AG09309 (cell line): ENCODE measurements around the gene LRRK2.
"Not testable (repeated sequence)": the region's sequence is repeated elsewhere in the genome, so short reads cannot be mapped to it uniquely, and the experiment has no call there.

Experiments used
- DNase-seq: peaks from one replicate; pipeline ENCODE4 v3.0.0-alpha.2; 2010; ENCODE audit warnings: low read depth
- H3K4me3 ChIP-seq: 2 replicates; pipeline ENCODE4 v1.5.1; 2011; ENCODE audit warnings: mild to moderate bottlenecking, low read depth, low read length, moderate library complexity; ENCODE audit not compliant: control insufficient read depth
- TF ChIP-seq, protein P1 (sequence below): IDR thresholded peaks from 2 replicates; pipeline ENCODE4 v1.5.1; 2011; ENCODE audit warnings: mild to moderate bottlenecking, low read depth, low read length, inconsistent platforms; ENCODE audit not compliant: insufficient read depth, control insufficient read depth; ENCODE audit errors: missing control alignments

LRRK2 gene

DNA sequence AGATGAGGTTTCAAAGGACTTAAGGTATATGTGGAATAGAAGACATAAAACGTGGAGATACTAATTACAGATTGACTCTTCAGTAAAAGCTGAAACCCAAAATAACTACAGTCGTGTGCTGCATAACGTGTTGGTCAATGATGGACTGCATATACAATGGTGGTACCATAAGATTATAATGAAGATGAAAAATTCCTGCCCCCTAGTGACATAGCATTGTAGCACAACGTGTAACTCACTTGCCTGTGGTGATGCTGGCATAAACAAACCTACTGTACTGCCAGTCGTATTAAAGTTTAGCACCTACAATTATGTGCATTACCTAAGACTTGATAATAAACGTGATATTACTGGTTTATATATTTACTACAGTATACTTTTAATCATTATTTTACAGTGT lies 150.3 kb downstream of the LRRK2 start:
- H3K4me3 ChIP-seq, result no peak overlapping the region
- no peak for DNase-seq
- TF ChIP-seq, protein P1, sequence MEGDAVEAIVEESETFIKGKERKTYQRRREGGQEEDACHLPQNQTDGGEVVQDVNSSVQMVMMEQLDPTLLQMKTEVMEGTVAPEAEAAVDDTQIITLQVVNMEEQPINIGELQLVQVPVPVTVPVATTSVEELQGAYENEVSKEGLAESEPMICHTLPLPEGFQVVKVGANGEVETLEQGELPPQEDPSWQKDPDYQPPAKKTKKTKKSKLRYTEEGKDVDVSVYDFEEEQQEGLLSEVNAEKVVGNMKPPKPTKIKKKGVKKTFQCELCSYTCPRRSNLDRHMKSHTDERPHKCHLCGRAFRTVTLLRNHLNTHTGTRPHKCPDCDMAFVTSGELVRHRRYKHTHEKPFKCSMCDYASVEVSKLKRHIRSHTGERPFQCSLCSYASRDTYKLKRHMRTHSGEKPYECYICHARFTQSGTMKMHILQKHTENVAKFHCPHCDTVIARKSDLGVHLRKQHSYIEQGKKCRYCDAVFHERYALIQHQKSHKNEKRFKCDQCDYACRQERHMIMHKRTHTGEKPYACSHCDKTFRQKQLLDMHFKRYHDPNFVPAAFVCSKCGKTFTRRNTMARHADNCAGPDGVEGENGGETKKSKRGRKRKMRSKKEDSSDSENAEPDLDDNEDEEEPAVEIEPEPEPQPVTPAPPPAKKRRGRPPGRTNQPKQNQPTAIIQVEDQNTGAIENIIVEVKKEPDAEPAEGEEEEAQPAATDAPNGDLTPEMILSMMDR, result peak; percentile 27

DNA sequence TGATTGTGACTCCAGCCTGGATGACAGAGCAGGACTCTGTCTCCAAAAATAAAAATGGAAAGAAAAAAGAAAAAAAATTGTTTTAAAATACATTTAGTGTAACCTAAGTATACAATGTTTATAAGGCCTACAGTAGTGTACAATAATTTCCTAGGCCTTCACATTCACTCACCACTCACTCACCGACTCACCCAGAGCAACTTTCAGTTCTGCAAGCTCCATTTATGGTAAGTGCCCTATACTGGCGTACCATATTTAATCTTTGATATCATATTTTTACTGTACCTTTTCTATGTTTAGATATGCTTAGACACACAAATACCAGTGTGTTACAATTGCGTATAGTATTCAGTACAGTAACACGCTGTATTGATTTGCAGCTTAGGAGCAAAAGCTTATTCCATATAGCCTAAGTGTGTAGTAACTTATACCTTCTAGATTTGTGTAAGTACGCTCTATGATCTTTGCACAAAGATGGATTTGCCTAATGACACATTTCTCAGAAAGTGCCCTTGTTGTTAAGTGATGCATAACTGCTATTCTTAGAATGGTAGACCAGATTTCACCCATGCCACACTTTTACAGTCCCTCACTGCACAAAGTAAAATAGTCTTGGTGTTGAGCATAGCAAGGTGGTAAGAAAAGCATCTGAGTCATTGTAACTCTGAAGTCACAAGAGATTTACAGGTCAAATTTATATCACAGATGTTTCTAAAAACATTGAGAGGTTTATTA lies 151.9 kb downstream of the LRRK2 start:
- no peak for DNase-seq
- H3K4me3 ChIP-seq, result no peak overlapping the region
- TF ChIP-seq, protein P1, result no peak

DNA sequence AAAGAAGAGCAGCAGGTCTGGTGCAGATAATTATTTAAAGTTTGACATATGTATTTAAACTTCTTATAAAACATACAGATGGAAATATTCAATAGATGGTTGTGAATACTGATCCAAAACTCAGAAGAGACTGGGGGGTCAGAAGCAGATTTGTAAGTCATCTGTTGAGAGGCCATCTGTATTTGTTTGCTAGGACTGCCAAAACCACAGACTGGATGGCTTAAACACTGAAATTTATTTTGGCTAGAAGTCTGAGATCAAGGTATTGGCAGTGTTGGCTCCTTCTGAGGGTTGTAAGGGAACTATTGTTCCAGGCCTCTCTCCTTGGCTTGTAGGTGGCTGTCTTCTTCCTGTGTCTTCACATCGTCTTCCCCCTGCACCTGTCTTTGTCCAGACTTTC lies 153.9 kb downstream of the LRRK2 start:
- TF ChIP-seq, protein P1, result no peak
- DNase-seq, result no peak

DNA sequence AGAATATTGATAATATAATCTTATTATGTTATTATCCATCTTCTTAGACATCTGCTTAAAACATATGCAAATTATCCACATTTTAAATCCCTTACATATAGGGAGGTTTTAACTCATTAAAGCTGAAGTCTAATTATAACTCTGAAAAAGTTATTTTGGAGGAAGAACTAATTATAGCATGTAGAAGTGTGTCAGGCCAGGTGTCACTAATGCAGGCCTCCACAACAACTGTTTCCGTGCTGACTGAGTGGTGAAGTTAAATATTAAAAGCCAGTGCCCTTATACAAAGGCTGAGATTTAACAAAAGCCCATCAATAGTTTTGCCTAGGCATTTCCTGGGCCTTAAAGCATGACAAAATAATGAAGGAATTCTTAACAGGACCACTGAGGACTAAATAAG lies 157.4 kb downstream of the LRRK2 start:
- H3K4me3 ChIP-seq, result no peak overlapping the region
- no peak for DNase-seq

More for the DNA sequence above, 153.9 kb downstream of the LRRK2 start:
- no peak overlapping the region for H3K4me3 ChIP-seq

DNA sequence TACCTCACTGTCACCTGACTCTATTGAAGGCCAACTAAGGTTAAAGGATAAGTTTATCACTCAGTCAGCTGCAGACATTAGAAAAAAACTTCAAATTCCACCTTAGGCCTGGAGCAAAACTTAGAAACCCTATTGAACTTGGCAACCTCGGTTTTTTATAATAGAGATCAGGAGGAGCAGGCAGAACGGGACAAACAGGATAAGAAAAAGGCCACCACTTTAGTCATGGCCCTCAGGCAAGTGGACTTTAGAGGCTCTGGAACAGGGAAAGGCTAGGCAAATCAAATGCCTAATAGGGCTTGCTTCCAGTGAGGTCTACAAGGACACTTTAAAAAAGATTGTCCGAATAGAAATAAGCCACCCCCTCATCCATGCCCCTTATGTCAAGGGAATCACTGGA lies 162.5 kb downstream of the LRRK2 start:
- not testable (repeated sequence) for DNase-seq, H3K4me3 ChIP-seq

More for the DNA sequence above, 157.4 kb downstream of the LRRK2 start:
- TF ChIP-seq, protein P1, result no peak

DNA sequence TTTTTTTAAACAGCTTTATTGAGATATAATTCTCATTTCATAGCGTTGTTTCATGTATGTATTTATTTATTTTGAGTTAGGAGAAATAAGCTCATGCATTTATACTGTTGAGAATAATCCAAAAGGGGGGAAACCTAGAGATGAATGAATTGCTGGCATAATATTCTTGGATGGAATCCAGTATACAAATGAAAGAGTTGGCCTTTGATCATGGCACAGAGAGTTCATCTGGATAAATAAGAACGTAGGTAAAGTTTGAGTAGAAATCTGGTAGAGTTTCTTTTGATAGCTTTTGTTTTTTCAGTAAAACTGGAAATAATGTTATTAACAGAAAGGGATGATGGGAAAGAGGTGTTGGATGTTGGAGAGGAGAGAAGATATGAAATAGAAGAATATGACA lies 166.2 kb downstream of the LRRK2 start:
- TF ChIP-seq, protein P1, result no peak
- H3K4me3 ChIP-seq, result no peak overlapping the region
- no peak for DNase-seq

DNA sequence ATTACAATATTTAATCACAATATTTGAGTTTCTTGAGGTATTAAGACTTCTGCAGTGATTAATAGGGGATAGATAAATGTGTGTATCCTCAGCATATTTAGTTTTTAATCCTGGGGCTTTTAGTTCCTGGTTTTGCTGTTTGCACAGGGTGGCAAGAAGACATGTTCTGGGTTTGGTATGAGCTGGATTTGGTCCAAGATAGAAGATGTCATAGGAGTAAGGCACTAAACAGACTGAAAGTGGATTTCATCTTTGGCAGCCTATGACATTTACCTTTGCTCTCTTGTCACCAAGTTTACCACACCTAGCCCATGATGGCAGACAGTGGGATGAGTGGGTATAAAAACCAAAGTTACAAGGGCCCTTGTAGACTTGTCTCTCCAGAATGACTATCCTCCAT lies 168.2 kb downstream of the LRRK2 start:
- TF ChIP-seq, protein P1, result no peak
- no peak overlapping the region for H3K4me3 ChIP-seq
- no peak for DNase-seq
